NK-92 (cell line): ENCODE data around the gene ACIN1.

Experiments
- DNase-seq: peaks from one replicate; lab custom pipeline; 2025; ENCODE audit not compliant: unreplicated experiment; lab: John Stamatoyannopoulos, UW

ACIN1 gene

GRCh38 chr14:23085458-23085857 is 9.5 kb downstream of the ACIN1 start:
- no peak for DNase-seq

- no peak for DNase-seq
These were observed 14.5 kb downstream of the ACIN1 start for GRCh38 chr14:23080474-23080873.

GRCh38 chr14:23079716-23080115 is 15.2 kb downstream of the ACIN1 start:
- DNase-seq, result no peak

DNA sequence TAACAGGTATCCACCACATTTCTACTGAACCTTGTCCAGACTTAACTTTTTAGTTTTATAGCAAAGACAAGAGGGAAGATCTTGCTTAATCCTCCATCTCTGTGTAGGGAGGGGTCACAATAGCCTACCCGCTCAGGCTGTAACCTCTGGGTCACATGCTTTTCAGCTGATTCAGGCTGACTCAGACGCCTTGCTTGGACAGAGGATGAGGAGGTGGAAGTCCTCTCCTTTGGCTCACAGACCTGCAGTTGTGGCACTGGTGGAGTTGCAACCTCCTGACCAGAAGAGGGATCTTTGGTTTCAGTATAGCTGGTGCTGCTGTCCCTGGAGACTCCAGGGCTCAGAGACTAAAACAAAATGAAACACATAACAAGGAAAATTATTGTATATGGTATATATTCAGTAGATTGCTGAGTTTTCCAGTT is 16.2 kb downstream of the ACIN1 start:
- no peak for DNase-seq

GRCh38 chr14:23077962-23078361 is 17.0 kb downstream of the ACIN1 start:
- no peak for DNase-seq

DNA sequence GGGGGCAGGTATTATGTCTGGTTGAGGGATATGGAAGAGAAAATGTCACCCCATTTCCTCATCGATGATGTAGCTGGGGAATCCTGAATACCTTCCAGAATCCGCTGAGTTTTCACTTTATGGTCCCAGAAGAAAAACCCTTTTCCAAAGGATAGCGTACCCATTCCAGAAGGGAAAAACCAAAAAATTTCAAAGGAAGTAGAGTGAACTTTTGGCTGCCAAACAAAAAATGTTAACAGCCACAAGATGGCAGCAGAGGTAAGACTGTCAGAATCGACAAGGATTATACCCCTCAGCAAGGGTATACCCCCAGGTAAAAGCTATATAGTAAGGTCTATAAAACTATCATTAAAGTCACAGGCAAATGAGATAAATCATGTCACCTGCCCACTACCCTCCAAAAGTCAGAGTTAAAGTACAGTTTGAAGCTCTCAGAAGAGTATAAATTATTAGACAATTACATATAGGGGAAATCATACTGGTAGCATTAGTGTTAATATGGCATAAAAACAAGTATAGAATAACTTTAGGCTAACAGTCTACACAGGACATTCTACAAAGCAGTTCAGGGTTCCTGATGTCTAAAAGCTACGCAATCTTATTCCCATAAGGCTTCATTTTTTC is 18.0 kb downstream of the ACIN1 start:
- no peak for DNase-seq

DNA sequence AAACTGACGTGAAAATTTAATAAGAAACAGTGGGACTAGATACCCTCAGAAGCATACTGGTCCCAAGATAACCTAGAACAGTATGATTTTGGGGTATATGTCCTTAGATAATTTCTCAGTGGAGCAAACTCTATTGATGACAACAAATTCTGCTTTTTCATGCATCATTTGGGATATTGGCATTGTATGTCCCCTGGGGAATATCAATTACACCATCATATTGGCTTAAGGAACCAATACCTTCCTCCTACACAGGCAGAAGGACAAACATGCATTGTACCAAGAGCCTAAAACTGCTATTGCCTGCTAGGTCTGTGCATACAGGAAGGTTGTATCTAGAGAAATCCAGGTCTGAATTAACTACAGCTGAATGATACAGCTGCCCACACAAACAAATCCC is 20.0 kb downstream of the ACIN1 start:
- DNase-seq, result no peak

DNA sequence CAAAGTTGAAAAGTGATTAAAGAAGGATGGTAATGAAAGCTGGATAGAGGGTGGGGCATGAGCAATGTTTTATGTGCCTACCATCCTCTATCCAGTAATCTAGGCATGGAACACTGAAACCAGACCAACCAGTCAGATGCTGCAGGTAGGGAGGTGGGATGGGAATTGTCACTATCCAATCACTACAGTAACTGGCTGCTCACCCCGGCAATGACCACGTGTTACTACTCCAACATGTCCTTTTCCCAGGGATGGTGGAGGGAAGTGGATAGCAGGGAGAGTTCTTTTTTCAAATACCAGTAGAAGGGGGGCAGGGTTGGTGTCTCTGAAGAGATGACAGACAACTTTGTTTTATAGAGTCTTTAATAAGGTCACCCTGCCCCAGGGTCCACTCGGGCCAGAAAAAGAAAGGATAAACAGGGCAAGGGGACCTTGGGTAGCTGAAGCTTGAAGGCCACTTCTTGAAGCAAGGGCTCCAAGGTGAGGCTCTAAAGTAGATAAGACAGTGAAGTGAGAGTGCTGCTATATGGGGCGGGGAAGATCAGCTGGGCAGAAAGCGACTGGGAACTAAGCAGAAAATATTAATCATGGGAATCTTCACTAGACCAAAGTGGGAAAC is 22.9 kb downstream of the ACIN1 start:
- DNase-seq, result no peak

- DNase-seq, result no peak
These were observed 23.6 kb downstream of the ACIN1 start for GRCh38 chr14:23071244-23071920.

GRCh38 chr14:23070262-23071129 is 24.4 kb downstream of the ACIN1 start:
- no peak for DNase-seq

- DNase-seq, result no peak
These were observed 25.5 kb downstream of the ACIN1 start for GRCh38 chr14:23069413-23069806.

DNA sequence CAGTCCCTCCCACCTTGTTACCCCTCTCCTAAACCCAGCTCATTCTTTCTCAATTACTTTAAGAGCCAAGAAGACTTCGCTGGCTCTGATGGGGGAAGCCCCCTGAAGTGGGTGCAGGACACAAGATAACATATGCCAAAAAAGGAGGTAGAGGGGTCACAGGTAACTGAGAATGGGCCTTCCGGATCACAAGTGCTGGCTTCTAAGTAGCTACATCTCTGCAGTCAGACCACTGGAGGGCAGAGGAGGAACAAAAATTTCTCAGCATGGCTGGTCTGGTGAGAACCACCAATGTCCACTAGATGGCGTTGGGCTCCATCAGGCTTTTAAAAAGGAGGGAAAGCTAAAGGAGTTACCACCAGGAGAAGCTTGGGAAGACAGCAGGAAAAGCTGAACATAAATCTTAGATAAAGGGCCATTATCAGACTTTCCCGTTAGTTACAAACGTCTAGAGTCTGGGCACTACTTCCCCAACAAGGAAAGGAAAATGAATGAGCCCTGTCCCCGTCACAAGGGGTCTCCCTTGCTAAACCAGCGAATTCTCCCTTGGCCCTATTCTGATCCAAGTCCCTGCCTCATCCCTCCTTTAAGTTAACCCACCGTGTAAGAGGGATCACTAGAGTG is 26.0 kb downstream of the ACIN1 start:
- DNase-seq, result no peak

DNA sequence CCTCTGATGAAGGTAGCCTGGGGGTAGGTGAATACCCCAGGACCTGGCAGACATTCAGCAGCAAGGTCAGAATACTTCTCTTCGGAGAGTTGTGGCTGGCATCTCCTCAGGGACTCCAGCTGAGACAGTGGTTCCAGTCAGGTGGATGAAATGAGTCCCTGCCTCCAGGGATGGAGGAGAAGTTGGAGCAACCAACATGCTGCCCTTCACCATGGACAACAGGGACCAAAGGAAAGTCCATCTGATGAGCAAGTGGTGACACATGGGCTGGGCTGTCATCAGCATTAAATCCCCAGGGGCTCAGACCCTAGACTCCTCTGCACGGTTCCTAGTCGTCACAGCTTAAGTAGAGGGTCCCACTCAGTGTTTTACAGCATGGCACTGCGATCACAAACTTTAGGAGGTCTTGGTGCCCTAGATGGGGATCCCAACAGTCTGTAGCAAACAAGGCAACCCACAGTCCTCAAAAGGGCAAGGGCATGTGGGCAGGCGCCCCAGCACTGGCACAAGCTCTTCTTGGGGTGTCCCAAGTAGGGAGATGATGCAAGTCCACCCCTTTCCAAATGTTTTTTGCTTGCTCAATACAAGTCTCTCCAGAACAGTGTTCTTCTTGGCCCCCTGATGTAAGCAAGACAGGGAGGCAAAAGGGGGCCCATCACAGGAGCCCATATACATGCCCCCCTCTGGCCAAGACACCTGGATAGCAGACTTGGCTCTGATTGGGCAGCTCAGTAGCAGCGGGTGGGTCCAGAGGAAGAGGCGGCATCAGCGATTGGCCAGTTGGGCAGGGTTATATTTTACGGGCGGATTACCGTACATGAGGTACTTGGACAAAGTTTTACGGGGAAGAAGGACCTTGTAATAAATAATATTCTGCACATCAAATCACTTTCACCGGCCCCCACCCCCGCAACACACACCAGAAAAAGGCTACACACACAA is 26.8 kb downstream of the ACIN1 start:
- DNase-seq, result no peak

GRCh38 chr14:23066855-23067744 is 27.8 kb downstream of the ACIN1 start:
- no peak for DNase-seq

DNA sequence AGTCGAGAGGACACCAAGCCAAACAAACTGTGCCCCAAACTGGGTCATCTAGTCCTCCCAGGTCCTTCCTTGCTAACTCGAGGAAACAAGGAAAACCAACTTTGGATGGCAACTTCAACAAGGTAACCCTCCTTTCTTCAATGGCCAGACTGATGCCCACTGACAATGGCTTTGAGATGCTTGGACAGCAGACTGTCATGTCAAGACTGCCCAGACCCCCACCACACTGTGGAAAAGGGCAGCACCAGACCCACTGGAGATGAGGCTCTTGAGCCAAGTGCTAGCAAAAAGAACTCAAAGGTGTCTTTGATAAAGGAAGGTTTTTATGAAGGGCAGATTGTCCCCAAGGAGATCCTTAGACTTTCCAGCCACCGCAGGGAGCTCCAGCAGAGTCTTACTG is 28.6 kb downstream of the ACIN1 start:
- DNase-seq, result no peak

- DNase-seq, result no peak
These were observed 31.3 kb downstream of the ACIN1 start for GRCh38 chr14:23063601-23064000.

GRCh38 chr14:23062002-23062401 is 32.9 kb downstream of the ACIN1 start:
- DNase-seq, result no peak

DNA sequence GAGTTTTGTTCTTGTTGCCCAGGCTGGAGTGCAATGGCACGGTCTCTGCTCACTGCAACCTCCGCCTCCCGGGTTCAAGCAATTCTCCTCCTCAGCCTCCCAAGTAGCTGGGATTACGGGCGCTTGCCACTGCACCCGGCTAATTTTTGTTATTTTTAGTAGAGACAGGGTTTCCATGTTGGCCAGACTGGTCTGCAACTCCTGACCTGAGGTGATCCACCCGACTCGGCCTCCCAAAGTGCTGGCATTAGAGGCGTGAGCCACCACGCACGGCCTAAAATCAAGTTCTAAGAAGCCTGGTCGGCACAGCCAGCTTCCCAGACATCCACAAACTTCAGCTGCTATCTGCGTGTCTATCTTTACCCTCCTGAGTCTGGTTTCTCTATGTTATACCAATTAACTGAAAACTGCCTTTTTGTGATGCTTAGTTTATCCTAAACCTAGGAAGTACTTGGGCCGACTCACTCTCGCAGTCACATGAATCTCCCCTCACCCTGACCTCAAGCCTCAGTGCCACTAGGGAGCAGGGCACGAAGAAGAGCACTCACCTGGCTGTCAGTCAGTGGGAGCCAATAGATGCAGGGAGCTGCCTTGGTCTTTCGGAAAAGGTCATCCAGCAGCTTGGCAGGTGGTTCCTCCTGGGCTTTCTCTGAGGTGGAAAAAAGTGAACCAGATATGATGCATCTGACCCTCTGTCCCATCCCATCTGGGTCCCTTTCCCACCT is 34.2 kb downstream of the ACIN1 start:
- DNase-seq, result no peak
